GM19239 (cell line): ENCODE measurements around the gene NBEA.

Experiments
- DNase-seq: peaks from one replicate; pipeline ENCODE4 v3.0.0; 2011; ENCODE audit warnings: low spot score; ENCODE audit not compliant: insufficient read length
- FAIRE-seq: peaks from 2 replicates; lab custom pipeline; 2011; peaks lifted over from hg19 to GRCh38; lab: Jason Lieb, UNC

Gene NBEA

DNA sequence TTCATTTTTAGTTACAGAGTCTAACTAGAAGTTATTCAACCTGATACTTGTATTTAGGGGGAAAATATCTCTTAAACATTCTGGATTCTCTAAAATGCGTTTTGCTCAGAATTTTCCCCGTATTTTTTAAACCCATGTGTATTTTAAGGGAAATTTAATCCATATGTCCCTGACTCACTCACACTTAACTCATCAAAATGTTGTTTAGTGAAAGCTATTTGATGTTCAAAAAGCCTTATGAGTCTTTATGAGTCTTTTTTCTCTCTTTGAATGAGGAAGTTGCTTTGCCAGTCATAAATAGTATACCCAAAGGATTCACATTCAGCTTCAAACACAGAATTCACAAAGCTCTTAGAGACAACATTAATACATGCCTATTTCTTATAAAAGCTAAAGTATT lies 518.0 kb downstream of the NBEA start:
- no peak for DNase-seq
- FAIRE-seq, result no peak

DNA sequence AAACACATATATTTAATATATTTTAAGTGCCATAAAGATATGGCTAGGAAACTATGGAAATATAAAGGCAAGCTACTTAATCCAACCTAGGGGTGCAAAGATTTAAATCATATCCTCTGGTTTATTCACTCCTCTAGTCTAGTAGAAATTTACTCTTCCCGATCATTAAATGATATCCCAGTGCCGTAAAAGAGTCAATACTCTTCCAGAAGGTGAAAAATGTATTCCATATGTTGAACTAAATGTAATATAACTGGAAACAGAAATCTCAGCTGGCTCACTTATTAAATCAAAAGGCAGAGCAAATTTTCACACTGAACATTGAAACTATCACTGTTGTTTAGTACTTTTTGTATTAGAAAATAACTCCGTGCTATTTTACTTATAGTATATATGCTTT lies 523.3 kb downstream of the NBEA start:
- FAIRE-seq (no peak), DNase-seq (no peak)

GRCh38 chr13:35468195-35468594 lies 526.1 kb downstream of the NBEA start:
- DNase-seq, result no peak
- no peak for FAIRE-seq

DNA sequence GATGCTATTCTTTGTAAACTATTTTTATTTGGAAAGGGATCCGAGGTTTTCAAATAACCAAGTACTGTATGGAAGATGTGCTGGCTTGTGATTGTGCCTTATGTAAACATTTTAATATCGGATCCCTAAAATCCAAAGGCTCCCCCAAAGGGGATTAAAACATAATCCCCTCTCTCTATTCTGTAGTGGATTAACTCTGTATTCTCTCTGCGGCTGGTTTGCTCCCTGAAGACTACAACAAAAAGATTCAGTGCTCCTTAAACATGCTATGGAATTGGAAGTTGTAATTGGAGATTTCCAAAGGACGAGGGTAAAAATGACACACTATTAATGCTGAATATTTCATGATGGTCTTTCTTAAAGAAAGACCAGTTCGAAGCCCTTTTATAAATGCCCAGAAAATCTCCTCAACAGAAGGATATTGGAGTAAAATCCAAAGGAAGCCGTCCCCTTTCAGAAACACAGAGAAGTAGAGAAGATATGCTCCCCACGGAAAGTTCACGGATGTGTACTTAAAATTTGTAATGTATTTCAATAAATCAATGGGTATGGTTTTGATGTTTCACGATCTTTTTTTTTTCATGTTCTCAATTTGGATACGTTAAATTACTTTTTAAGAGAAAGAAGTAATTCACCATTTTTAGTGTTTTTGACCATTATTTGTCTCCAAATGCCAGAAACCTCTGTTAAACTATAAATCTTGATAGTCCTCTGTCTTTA lies 527.9 kb downstream of the NBEA start:
- FAIRE-seq, result no peak
- no peak for DNase-seq

- DNase-seq, result no peak
- FAIRE-seq, result no peak
Measured at GRCh38 chr13:35470671-35471661, 528.9 kb downstream of the NBEA start.

DNA sequence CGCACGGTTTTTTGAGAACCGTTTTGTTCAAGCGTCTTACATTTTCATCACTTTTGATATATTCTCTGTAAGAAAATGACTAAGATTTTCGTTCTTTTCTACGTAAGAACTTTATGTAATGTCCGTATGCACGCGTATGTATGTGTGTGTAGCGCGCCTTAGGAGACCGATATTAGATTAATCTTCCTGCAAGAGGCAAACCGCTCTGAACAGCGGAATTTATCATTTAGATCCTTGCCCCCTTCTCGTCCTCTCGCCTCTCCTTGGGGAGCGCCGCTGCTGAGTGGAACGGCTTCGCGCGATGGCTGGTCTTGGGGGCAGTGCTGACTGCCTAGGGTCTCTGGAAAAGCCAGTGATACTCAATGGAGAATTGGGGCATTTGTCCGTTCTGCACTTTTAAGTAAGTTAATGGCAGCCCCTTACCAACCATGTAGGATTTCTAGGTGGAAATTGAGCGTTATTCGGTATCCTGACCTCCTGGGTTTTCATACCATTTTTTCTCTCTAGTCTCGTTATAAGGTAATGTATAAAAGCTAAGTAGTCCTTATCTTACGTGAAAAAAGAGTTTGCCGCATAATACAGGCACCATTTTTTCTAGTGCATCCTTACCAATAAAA lies 529.7 kb downstream of the NBEA start:
- DNase-seq (no peak), FAIRE-seq (no peak)

- DNase-seq (no peak), FAIRE-seq (no peak)
Measured at GRCh38 chr13:35472323-35472881, 530.3 kb downstream of the NBEA start.

DNA sequence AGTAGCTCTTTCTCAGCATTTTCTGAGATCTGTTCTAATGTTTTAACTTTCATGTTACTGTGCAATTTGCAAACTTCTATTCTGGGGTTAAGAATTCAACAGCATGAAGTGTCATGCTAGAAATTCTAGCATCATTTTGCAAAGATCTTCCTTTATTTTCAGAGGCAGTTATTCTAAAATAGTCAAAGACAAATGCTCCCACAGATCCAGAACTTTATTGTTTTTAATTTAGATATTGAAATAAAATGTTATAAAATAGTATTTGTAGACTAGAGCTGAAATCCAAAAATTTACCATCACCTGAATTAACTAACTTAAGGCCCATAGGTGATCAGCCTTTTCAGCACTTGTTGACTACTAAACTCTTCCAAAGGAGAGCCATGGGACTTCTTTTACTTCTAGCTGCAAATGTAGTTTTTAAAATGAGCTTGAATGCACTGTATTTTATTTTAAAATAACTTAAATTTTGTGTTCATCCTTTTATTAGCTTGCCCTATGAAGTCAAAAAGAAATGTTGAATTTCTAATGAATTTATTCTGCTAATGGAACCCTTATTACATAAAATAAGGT lies 531.2 kb downstream of the NBEA start:
- DNase-seq (no peak), FAIRE-seq (no peak)

GRCh38 chr13:35473802-35474201 lies 531.7 kb downstream of the NBEA start:
- DNase-seq, result no peak

DNA sequence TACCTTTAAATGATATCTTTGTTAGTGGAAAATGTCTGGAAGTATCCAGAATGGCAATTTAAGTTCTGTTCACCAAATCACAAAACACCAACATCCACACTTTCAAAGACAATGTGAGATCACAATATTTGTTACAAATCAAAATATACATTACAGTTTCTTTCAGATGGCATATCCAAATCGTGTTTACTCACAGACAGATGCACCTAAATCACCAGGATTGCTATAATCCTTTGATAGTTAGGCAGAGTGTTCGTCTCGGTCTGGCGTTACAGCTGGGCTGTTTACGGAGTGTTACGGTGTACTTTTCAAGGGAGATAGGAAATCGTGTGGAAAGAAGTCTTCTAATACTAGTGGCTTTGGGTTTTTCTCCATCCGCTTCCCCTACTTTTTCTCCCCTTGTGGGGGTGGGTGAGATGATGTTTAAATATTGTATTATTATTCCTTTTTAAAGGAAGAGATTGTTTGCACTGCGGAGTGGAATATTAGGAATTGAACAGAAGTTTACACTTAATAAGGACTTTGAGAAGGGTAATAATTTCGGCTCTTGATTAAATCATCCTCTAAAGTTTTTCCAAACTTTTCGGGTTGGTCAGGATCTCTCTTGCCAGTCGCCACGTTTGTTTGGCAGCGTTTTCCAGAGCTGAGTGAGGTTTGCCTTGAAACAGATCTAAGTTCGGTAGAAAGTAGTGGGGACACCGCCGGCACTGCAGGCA lies 532.6 kb downstream of the NBEA start:
- no peak for DNase-seq
- no peak for FAIRE-seq

More at GRCh38 chr13:35473802-35474201, 531.7 kb downstream of the NBEA start:
- FAIRE-seq, result no peak

- FAIRE-seq (no peak), DNase-seq (no peak)
Measured at GRCh38 chr13:35475212-35475959, 533.3 kb downstream of the NBEA start.

DNA sequence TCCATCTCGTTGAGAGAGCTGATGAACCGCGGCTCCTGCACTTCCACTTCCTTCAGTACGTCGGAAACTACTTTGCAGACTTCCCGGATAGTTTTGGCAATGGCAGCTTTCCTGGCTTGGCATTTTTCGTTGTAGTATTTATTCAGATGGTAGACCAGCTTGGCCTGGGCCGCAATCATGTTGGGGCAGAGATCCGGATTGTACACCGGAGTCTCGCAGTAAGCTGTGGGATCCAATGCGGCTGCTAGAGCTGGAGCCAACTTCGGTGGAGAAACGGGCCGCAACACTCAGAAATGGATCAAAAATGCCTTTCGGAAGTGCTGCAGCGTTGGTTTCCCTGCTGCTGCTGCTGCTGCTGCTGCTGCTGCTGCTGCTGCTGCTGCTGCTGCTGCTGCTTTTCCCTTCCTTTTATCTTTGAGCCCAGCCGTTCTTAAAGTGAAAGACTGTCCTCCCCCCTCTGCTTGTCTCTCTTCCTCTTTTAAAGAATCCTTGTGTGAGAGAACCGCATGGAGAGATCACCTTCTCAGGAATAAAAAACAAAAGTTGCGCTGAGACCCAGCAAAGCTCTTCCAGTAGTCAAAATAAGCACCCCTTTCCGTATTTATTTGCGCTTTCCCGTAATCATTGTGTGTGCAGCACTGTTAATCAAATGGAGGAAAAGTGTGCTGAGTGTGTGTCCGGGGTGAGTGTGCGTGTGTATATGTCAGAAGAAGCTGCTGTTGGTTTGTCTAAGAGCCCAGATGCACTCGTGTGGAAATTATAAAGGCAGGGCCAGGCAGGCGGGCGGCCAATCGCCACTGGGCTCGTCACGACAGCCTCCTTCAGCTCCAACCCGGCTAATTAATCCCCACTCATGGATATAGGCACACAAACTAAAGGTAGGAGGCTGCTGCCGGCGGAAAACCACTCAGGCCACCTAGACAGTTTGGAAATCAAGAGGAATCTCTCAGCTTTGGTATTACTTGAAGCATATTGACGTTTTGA lies 534.2 kb downstream of the NBEA start, which contains the start of gene MAB21L1:
Gene MAB21L1, minus strand, starts transcription at position 730 of the 984 bp plus-strand sequence. Its CDS starts 551 bp downstream, at position 179.
- DNase-seq (no peak), FAIRE-seq (no peak)

GRCh38 chr13:35477386-35477946 lies 535.4 kb downstream of the NBEA start:
- FAIRE-seq (no peak), DNase-seq (no peak)

DNA sequence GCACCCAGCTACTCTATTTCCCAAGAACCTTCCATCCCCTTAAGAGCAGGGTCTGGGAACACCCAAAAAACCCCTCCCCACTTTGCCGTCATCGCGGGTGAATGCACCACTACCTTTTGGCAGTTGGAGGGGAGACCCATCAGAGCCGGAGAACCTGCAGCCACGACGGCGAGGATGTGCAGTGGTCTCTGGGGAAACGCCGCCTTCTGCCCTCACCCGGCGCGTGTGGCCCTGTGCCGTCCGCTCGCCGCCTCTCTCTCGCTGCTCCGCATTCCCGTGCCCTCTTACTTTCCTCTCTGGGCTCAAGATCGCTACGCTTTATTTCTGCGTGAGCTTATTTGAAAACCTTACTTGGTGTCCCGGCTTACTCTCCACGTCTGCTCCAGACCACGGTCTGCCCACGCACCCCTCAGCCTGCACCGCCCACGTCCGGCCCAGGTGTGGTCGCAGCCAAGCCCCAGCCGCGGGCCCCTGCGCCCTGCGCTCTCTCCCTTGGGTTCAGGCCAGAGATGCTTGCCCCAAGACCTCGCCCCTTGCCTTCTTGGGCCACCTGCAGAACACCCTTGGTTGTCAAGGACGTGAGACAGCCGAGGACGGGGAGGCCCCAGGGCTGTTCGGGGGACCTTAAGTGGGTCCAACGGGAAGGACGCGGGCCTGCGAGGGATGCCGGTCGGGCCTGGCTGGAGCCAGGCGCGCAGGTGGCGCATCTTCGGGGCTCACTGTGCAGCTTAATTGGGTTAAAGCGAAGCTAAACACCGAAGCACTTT lies 536.4 kb downstream of the NBEA start:
- FAIRE-seq, result no peak
- DNase-seq, result no peak

GRCh38 chr13:35479038-35479492 lies 537.0 kb downstream of the NBEA start:
- no peak for DNase-seq
- FAIRE-seq, result no peak

GRCh38 chr13:35479706-35480105 lies 537.6 kb downstream of the NBEA start:
- DNase-seq (no peak), FAIRE-seq (no peak)
